Astrocyte of the spinal cord (primary cell): Measurements from ENCODE around the gene C1orf74.

Source experiments
- DNase-seq: peaks from one replicate; pipeline ENCODE4 v3.0.0; 2011; ENCODE audit warnings: low read depth, low spot score
- H3K4me3 ChIP-seq: 2 replicates; pipeline ENCODE4 v1.5.1; 2011; ENCODE audit warnings: low read depth, mild to moderate bottlenecking, low read length, moderate library complexity
- in situ Hi-C: cut with HindIII; loops from 2 replicates; pipeline ENCODE4 v1.10.0; 2017; ENCODE audit warnings: low sequenced_read_pairs
- TF ChIP-seq, protein P1 (sequence below): IDR thresholded peaks from 2 replicates; pipeline ENCODE4 v1.5.1; 2012; ENCODE audit warnings: low read depth, mild to moderate bottlenecking, low read length, inconsistent platforms

C1orf74 gene

GRCh38 chr1:209784265-209785169 is at the start of gene C1orf74:
Gene C1orf74, minus strand, starts transcription at chr1:209784559. Its CDS starts 925 bp downstream, at chr1:209783634.
- in situ Hi-C loops: no loop called here
- DNase-seq: peak; percentile 98
- TF ChIP-seq, protein P1, sequence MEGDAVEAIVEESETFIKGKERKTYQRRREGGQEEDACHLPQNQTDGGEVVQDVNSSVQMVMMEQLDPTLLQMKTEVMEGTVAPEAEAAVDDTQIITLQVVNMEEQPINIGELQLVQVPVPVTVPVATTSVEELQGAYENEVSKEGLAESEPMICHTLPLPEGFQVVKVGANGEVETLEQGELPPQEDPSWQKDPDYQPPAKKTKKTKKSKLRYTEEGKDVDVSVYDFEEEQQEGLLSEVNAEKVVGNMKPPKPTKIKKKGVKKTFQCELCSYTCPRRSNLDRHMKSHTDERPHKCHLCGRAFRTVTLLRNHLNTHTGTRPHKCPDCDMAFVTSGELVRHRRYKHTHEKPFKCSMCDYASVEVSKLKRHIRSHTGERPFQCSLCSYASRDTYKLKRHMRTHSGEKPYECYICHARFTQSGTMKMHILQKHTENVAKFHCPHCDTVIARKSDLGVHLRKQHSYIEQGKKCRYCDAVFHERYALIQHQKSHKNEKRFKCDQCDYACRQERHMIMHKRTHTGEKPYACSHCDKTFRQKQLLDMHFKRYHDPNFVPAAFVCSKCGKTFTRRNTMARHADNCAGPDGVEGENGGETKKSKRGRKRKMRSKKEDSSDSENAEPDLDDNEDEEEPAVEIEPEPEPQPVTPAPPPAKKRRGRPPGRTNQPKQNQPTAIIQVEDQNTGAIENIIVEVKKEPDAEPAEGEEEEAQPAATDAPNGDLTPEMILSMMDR: no peak
- H3K4me3 ChIP-seq: peak within 1 kb of the TSS; percentile 88

DNA sequence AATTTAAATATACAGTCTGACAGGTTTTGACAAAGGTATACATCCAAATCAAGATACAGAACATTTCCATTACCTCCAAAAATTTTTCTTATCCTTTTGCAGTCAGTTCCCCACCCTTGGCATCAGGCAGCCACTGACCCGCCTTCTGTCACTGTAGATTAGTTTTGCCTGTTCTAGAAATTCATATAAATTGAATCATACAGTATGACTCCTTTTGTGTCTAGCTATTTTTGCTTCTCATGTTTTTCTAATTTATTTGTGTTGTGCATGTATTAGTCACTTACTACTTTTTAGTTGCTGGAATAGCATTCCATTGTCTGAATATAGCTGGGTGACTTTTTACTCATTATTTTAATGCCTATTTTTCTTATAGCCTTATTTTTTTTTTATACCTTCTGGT is 47.3 kb upstream of the C1orf74 start:
- DNase-seq: no peak
- in situ Hi-C loops: no loop called here
- no peak overlapping the region for H3K4me3 ChIP-seq
- TF ChIP-seq, protein P1: no peak

DNA sequence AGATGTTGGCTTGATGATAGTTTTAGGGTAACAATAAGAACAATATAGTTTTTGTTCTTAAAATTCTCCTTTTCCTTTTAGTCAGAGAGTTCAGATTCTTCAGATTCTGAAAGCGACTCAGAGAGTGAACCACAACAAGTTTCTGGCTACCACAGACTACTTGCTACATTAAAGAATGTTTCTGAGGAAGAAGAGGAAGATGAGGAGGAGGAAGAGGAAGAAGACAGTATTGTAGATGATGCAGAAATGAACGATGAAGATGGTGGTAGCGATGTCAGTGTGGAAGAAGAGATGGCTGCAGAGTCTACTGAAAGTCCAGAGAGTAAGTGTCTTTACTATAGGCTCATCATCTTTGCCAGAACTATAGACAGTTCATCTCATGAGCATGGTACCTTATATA is 46.4 kb upstream of the C1orf74 start:
- in situ Hi-C loops: no loop called here
- TF ChIP-seq, protein P1: no peak

DNA sequence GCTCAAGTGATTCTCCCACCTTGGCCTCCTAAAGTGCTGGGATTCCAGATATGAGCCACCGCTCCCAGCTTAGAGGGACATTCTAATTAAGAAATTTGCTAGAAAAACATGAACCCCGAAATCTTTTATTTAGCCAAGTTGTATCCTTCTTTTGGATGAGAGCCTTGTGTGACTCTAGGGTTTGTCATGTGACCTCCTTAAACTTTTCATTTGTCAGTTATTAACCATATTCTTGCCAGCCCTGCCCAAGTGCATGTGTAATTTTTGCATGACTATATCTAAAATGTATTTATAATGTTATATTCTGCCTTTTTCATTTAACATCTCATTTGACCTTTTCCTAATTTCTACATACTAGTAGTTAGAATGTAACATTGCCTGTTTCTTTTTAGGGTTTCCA is 45.4 kb upstream of the C1orf74 start:
- TF ChIP-seq, protein P1: no peak
- in situ Hi-C loops: no loop called here
- H3K4me3 ChIP-seq: no peak overlapping the region
- DNase-seq: no peak

More for the DNA sequence above, 46.4 kb upstream of the C1orf74 start:
- no peak for DNase-seq
- no peak overlapping the region for H3K4me3 ChIP-seq

- in situ Hi-C loops: no loop called here
- peak; percentile 96 for DNase-seq
- TF ChIP-seq, protein P1: peak; percentile 82
- H3K4me3 ChIP-seq: peak within 1 kb of the TSS; percentile 82
Observed at GRCh38 chr1:209827384-209828262, 43.3 kb upstream of the C1orf74 start, which contains the start of gene UTP25. Gene UTP25, plus strand, starts transcription at chr1:209827972. Its CDS starts 92 bp downstream, at chr1:209828064.
